Left ventricle myocardium inferior (tissue), 1 donor: ENCODE measurements around the gene GPR27. TPM values are rescaled to one million over a fixed set of nuclear protein-coding genes. Genes with fewer than 3 reads are reported as not detected.
A peak's percentile ranks its signal among the peaks of the same experiment; 100 is the strongest.

ENCODE experiments used
- DNase-seq: peaks from one replicate; pipeline ENCODE4 v3.0.0-alpha.2; 2020
- H3K27ac ChIP-seq: fragments of 200-600 bp; replicated peaks from 2 replicates; pipeline ENCODE4 v1.8.0; 2021
- H3K27me3 ChIP-seq: fragments of 200-600 bp; 2 replicates; pipeline ENCODE4 v1.8.0; 2021; ENCODE audit warnings: low read depth
- H3K36me3 ChIP-seq: fragments of 200-600 bp; 2 replicates; pipeline ENCODE4 v1.8.0; 2021
- H3K4me1 ChIP-seq: fragments of 200-600 bp; 2 replicates; pipeline ENCODE4 v1.8.0; 2021
- H3K4me3 ChIP-seq: fragments of 200-600 bp; 2 replicates; pipeline ENCODE4 v1.8.0; 2021; ENCODE audit warnings: mild to moderate bottlenecking, moderate library complexity
- H3K9me3 ChIP-seq: fragments of 200-600 bp; replicated peaks from 2 replicates; pipeline ENCODE4 v1.8.0; 2021
- intact Hi-C: fragments of 100-400 bp; cut with micrococcal nuclease; formaldehyde crosslinking; loops from one replicate; pipeline ENCODE4 v1.11.0; 2022
- total RNA-seq: library from RNA; stranded (reverse); fragmentation: NEBNext Ultra II Directional; extraction: Animal tissue kit (Norgen Biotek cat#: 25700); gene quantifications from one replicate; pipeline ENCODE4 v1.2.1, GENCODE V29; 2021
- TF ChIP-seq, protein P1 (sequence below): fragments of 200-600 bp; IDR thresholded peaks from 2 replicates; pipeline ENCODE4 v1.8.0; 2021; ENCODE audit warnings: antibody characterized with exemption, mild to moderate bottlenecking, borderline replicate concordance
- donor health status: DM: no; HTN: yes; CAD: no; lungs with severe emphysema.

The GPR27 gene
- total RNA-seq, 1 donor from 2014 or later = 7.3 TPM

DNA sequence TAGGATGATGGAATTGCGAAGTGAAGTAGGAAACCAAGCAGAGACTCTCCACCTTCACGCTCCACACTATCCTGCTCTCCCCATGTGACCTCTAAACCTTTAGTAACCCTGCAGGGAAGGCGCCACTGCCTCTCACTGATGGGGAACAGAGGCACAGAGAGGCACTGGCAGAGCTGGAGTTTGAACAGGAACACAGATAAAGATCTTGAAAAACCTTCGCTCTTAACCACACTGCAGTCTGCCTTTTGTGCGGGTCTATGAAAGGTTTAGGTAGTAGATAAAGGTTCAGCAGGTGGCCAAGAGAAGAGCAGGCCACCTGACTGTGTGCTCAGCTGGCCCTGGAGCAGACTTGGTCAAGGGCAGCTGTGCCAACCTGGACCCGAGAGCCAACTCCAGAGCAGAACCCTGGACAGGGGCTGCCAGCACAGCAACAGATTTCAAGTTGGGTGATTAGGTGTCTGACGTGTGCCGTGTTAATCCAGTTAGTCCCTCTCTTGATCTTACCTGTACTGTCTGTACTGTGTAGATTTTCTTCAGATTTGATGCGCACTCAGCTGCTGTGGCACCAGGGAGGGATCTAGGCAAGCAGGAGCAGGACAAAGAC, 43.6 kb upstream of the GPR27 start:
- TF ChIP-seq, protein P1, sequence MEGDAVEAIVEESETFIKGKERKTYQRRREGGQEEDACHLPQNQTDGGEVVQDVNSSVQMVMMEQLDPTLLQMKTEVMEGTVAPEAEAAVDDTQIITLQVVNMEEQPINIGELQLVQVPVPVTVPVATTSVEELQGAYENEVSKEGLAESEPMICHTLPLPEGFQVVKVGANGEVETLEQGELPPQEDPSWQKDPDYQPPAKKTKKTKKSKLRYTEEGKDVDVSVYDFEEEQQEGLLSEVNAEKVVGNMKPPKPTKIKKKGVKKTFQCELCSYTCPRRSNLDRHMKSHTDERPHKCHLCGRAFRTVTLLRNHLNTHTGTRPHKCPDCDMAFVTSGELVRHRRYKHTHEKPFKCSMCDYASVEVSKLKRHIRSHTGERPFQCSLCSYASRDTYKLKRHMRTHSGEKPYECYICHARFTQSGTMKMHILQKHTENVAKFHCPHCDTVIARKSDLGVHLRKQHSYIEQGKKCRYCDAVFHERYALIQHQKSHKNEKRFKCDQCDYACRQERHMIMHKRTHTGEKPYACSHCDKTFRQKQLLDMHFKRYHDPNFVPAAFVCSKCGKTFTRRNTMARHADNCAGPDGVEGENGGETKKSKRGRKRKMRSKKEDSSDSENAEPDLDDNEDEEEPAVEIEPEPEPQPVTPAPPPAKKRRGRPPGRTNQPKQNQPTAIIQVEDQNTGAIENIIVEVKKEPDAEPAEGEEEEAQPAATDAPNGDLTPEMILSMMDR = no peak
- peaks cover 23% of the 10 kb centered on the region for H3K4me1 ChIP-seq
- no peaks in the 10 kb centered on the region for H3K9me3 ChIP-seq
- H3K4me3 ChIP-seq = no peak overlapping the region
- peaks cover 8% of the 10 kb centered on the region for H3K36me3 ChIP-seq
- no peak for DNase-seq
- H3K27me3 ChIP-seq = no peaks in the 10 kb centered on the region
- intact Hi-C loops = loop anchor here (10.0 kb wide), 2 partner anchors 155 to 1115 kb away; no protein-coding TSS in a partner anchor
- no peak overlapping the region for H3K27ac ChIP-seq

DNA sequence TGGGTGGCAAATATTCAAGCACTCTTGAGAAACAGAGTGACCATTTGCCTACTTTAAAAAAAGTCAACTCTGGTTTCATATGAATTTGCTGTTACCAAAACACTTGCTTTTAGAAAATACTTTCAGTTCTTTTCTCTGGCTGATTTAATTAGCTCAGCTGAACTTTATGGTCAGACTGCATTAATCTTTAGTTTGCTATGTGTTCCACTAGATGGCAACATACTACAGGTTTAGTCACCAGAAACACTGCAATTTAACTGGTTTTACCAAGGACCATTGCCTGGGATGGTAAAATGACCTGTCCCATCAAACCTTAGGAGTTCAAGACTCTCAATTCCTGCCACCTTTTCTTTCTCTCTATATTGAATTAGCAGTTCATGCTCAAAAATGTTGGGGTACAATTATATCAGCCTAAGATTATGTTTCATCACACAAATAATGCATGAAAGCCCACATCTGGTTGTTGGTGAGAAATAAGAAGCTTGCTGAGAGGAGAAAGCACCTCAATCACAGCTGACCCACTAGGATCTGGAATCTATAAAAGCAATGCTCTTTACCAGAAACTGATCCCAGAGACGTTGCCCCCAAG, 42.7 kb upstream of the GPR27 start:
- Histone ChIP-seq H3K27me3 (no peaks in the 10 kb centered on the region), H3K4me1 (peaks cover 25% of the 10 kb centered on the region), H3K36me3 (peaks cover 8% of the 10 kb centered on the region), H3K9me3 (no peaks in the 10 kb centered on the region), H3K4me3 (no peak overlapping the region), H3K27ac (no peak overlapping the region)
- DNase-seq = no peak
- TF ChIP-seq, protein P1 = peak; percentile 68
- intact Hi-C loops = loop anchor here (10.0 kb wide), 2 partner anchors 154 to 1114 kb away; no protein-coding TSS in a partner anchor

- Histone ChIP-seq H3K4me3 (no peak overlapping the region), H3K27me3 (no peaks in the 10 kb centered on the region), H3K4me1 (peaks cover 25% of the 10 kb centered on the region), H3K27ac (no peak overlapping the region), H3K9me3 (no peaks in the 10 kb centered on the region), H3K36me3 (peaks cover 8% of the 10 kb centered on the region)
- no peak for DNase-seq
- intact Hi-C loops = loop anchor here (10.0 kb wide), 2 partner anchors 152 to 1112 kb away; no protein-coding TSS in a partner anchor
- TF ChIP-seq, protein P1 = no peak
Measured at GRCh38 chr3:71713041-71713440, 40.6 kb upstream of the GPR27 start.

GRCh38 chr3:71714595-71714994, 39.1 kb upstream of the GPR27 start:
- Histone ChIP-seq H3K9me3 (no peaks in the 10 kb centered on the region), H3K27ac (no peak overlapping the region), H3K36me3 (peaks cover 7% of the 10 kb centered on the region), H3K27me3 (no peaks in the 10 kb centered on the region), H3K4me1 (peaks cover 14% of the 10 kb centered on the region), H3K4me3 (no peak overlapping the region)
- TF ChIP-seq, protein P1 = no peak
- intact Hi-C loops = loop anchor here (10.0 kb wide), 2 partner anchors 150 to 1110 kb away; no protein-coding TSS in a partner anchor
- no peak for DNase-seq

GRCh38 chr3:71718072-71718471, 35.6 kb upstream of the GPR27 start:
- intact Hi-C loops = loop anchor here (10.0 kb wide), 2 partner anchors 147 to 1107 kb away; no protein-coding TSS in a partner anchor
- H3K4me1 ChIP-seq = peaks cover 14% of the 10 kb centered on the region
- H3K4me3 ChIP-seq = no peak overlapping the region
- H3K9me3 ChIP-seq = no peaks in the 10 kb centered on the region
- H3K27ac ChIP-seq = no peak overlapping the region
- no peak for DNase-seq
- no peaks in the 10 kb centered on the region for H3K27me3 ChIP-seq
- TF ChIP-seq, protein P1 = no peak
- no peaks in the 10 kb centered on the region for H3K36me3 ChIP-seq
